Middle frontal gyrus (tissue), 1 donor: ENCODE results near the gene CTPS1.

Source experiments
- DNase-seq: peaks from one replicate; pipeline ENCODE4 v3.0.0-alpha.2; 2015; ENCODE audit warnings: low spot score; ENCODE audit errors: extremely low spot score

CTPS1 gene

DNA sequence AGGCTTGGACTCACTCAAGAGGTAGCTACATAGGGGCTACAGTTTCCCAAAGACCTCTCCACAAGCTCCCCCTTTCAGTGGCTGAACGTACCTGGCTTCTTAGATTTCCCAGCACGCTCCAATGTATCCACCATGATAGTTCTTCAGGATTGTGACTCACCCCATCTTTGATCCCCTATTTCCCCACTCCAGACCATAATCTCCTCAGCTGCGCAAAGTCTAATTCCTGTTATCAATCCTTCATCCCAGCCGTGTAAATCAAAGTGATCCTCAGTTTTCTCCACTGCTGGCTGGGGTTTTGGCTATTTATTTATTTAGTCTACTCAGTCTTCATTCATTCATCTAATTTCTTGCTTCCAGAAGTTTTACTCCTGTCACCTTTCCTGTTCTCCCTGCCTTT lies 13.1 kb upstream of the CTPS1 start:
- no peak for DNase-seq

- no peak for DNase-seq
Observed at GRCh38 chr1:40969445-40969844, 10.1 kb upstream of the CTPS1 start.

DNA sequence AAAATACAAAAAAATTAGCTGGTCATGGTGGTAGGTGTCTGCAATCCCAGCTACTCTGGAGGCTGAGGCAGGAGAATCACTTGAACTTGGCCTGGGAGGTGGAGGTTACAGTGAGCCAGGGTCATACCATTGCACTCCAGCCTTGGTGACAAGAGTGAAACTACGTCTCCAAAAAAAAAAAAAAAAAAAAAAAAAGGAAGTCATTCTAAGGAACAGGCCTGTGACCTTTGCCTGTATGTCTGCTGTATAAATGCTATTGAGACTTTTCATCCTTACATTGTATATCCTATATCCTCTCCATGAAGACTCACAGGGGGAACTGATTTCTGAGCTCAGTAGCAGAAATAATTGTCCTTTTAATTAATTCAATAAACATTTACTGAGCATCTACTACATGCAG lies 7.5 kb upstream of the CTPS1 start:
- DNase-seq = no peak

DNA sequence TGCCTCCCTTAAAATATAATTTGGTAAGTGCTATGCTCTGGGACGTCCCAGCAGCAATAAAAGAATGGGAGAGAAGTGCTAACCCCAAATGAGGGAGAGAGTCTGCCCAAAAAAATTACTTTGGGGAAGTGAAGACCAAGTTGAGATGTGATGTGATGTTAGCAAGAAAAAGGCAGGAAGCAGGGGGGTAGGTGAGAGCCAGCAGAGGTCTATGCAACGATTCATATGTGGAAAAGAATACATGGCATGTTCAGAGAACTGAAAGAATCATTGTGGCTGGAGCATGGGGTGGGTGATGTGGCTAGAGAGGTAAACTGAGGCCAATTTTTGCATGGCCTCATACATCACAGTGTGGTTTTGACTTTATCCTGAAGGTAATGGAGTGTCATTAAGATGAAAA lies 5.6 kb upstream of the CTPS1 start:
- DNase-seq = no peak

DNA sequence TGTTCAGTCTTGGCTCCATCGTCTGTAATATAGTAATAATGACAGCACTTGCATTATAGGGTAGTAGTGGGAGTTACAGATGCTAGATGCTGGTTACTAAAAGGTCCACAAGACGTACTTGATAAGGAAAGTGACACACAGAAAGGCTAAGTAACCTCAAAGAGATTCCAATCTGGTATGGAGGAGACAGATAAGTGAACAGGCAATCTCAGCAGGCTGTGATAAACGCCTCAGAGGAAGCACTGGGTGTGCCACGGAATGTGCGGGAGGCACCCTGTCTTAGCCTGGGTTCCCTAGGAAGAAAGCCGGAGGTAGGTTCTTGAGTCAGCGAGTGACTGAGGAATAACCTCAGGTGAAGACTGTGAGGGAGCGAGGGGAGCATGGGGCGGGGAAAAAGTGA lies 4.6 kb upstream of the CTPS1 start:
- no peak for DNase-seq

GRCh38 chr1:40976952-40977690 lies 2.4 kb upstream of the CTPS1 start:
- DNase-seq = no peak

DNA sequence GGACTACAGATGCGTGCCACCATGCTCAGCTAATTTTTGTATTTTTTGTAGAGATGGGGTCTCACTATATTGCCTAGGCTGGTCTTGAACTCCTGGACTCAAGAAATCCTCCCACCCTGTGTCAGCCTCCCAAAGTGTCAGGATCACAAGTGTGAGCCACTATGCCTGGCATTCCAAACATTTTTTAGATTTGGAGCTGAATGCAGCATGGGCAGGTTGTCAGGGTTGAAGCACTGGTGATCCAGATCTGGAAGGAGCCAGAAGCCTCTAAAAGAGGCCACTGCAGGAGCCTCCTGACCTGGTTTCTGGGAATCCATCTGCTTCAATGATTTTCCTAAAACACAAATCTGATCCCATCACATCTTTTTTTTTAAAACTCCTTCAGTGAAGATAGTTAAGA lies 1.8 kb upstream of the CTPS1 start:
- DNase-seq = no peak

GRCh38 chr1:40978886-40979240 lies 633 bp upstream of the CTPS1 start:
- no peak for DNase-seq

GRCh38 chr1:40980068-40980452 lies 564 bp downstream of the CTPS1 start:
- DNase-seq = no peak

GRCh38 chr1:40980453-40981121 lies 1.1 kb downstream of the CTPS1 start:
- no peak for DNase-seq

DNA sequence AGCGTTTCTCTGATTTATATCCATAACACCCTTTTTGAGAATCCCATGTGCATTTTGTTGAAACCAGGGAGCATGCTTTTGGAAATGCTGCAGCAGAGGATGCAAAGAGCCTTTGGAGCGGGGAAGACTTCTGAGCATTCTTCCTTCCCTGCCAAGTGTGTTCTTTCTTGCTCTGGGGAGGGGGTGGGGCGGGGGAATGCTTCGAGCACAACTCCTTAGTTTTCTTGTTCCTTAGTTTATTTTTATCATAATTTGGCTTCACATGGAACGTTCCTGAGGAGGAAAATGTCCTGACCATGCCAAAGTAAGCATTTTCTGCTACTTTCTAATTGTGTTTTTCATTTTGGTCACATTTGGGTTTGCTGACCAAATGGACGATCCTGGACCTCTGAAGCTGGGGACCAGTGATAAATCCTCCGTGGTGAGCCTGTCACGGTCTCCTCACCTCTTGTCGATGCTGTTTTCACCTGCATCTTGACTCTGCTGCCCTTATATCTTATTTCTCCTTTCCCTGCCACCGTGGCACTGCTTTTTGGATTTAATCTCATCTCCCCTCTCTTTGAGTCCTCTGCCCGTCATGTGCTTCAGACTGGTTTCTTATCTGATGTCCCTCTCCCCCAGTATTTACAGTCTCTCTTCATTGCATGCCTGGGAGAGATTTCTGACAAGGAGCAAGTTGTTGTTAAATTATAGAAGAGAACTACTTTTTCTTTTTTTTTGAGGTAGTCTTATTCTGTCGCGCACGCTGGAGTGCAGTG lies 2.4 kb downstream of the CTPS1 start:
- no peak for DNase-seq

GRCh38 chr1:40982721-40983120 lies 3.2 kb downstream of the CTPS1 start:
- DNase-seq = no peak

DNA sequence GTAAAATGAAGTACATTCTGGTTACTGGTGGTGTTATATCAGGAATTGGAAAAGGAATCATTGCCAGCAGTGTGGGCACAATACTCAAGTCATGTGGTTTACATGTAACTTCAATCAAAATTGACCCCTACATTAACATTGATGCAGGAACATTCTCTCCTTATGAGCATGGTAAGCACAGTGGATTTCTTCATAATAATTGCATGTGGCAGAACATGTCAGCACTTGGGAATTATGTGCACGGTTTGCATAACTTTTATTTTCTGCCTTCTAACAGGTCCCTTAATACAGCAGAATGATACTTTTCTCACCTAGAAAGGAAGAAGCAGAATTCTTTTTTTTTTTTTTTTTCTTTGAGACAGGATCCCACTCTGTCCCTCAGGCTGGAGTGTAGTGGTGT lies 3.8 kb downstream of the CTPS1 start:
- DNase-seq = no peak

- no peak for DNase-seq
Observed at GRCh38 chr1:40984066-40984465, 4.6 kb downstream of the CTPS1 start.

DNA sequence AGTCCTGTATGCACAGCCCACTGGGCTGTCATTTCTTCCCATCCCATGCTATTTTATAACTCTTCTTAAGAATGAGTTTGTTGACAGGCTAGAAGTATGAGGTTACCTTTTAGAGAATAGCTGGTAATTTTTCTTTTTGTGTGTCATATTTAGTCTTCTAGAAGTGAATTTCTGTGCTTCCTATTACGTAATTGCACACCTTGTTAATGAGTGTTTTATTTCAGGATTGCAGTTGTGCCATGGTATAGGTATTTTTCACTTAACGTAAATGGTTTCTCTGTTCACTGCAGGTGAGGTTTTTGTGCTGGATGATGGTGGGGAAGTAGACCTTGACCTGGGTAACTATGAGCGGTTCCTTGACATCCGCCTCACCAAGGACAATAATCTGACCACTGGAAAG lies 5.0 kb downstream of the CTPS1 start:
- no peak for DNase-seq

GRCh38 chr1:40985161-40985560 lies 5.7 kb downstream of the CTPS1 start:
- no peak for DNase-seq

GRCh38 chr1:40985875-40986274 lies 6.4 kb downstream of the CTPS1 start:
- DNase-seq = no peak

GRCh38 chr1:40986328-40986783 lies 6.9 kb downstream of the CTPS1 start:
- no peak for DNase-seq

DNA sequence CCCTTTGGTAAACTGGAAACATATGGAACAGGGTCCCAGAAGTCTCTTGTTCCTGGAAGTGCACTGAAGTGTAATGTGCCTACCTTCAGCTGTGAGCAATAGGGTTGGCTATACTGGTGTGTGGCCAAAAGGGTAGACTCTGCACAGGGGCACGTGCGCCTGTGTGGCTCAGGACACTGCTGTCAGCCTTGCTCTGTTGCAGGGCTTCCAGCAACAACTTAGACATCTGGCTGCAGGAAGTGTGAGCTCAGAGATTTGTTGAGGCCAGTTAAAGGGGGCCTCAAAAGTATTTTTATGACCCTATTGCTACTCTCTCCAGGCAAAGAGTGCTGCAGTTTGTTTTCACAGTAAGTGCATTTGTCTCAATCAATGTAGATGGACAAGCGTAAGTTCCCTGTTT lies 7.5 kb downstream of the CTPS1 start:
- no peak for DNase-seq

DNA sequence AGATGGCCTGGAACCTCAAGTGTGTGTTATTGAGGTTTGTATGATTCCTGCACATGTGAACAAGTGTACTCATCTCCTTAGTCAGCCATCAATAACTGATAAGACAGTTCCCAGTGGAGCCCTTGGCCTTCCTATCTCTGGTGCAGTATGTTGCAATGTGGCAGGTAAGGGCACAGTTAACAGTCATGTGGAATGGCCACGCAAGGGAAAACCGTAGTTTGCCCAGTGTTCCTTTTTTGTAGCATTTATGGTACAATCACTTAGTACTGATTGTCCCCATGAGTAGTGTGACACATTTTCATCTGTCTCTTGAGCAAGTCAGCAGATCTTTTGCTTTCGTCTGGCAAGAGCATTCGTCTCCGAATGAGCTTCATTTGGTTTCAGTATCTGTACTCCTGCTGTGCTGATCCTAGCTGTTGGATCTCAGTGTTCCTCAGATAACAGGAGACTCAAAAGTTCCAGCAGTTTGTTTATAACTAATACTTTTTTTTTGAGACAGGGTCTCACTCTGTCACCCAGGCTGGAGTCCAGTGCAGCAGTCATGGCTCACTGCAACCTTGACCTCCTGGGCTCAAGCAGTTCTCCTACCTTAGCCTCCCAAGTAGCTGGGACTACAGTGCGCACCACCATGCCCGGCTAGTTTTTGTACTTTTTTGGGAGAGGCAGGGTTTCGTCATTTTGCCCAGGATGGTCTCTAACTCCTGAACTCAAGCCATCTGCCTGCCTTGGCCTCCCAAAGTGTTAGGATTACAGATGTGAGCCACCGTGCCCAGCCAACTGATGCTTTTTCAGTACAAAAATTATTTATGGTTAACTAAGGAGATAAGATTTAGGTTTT lies 8.2 kb downstream of the CTPS1 start:
- no peak for DNase-seq

DNA sequence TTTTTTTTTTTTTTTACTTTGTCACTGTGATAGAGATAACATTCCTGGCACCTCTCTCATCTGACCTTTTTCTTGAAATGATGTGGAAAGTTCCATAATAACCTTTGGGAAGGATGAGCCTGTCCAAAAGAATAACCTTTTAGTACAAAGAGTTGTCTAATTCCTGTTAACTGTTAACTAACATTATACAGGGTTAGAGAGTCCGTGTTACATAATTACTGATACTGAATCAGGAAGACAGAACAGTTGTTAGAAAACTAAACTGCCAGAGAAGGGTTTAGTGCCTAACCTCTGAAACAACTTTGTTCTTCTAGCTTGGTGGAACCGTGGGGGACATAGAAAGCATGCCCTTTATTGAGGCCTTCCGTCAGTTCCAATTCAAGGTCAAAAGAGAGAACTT lies 8.8 kb downstream of the CTPS1 start:
- DNase-seq = no peak

DNA sequence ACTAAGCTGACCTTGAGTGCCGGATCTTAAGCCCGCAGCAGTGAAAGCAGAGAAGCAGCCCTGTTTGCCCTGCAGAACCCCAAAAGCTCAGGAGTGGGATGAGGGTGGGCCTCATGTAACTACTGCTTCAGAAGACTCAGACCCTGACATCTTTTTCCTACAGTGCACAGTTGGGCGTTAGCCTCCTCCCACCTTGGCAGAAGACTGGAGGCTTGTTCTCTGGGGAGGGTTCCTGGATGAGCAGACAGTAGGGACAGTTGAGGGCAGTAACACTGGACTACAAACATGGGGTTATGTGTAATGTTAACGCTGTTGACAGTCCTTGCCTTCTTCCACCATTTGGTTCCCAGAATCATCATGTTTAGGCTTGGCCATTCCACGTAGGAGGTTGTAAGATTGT lies 9.6 kb downstream of the CTPS1 start:
- DNase-seq = no peak
